ENCODE data around the gene ZNF407.

GRCh38 chr18:74662622-74663021, 65.0 kb downstream of the ZNF407 start:
- no peak for TF ChIP-seq NR2F2 (IDR thresholded peaks at IDR 0.05)
- TF ChIP-seq, protein P1, sequence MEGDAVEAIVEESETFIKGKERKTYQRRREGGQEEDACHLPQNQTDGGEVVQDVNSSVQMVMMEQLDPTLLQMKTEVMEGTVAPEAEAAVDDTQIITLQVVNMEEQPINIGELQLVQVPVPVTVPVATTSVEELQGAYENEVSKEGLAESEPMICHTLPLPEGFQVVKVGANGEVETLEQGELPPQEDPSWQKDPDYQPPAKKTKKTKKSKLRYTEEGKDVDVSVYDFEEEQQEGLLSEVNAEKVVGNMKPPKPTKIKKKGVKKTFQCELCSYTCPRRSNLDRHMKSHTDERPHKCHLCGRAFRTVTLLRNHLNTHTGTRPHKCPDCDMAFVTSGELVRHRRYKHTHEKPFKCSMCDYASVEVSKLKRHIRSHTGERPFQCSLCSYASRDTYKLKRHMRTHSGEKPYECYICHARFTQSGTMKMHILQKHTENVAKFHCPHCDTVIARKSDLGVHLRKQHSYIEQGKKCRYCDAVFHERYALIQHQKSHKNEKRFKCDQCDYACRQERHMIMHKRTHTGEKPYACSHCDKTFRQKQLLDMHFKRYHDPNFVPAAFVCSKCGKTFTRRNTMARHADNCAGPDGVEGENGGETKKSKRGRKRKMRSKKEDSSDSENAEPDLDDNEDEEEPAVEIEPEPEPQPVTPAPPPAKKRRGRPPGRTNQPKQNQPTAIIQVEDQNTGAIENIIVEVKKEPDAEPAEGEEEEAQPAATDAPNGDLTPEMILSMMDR (IDR thresholded peaks at IDR 0.05; ENCODE audit: low read depth, low read length, missing input control) = no peak
- no peak for TF ChIP-seq MAX (IDR thresholded peaks at IDR 0.05)
- TF ChIP-seq RAD21 (IDR thresholded peaks at IDR 0.05) = no peak
- TF ChIP-seq JUND (IDR thresholded peaks at IDR 0.05) = no peak
- TF ChIP-seq TAF1 (conservative IDR thresholded peaks at IDR 0.05) = no peak
- TF ChIP-seq RXRA (IDR thresholded peaks at IDR 0.05) = no peak
- TF ChIP-seq, protein P2, sequence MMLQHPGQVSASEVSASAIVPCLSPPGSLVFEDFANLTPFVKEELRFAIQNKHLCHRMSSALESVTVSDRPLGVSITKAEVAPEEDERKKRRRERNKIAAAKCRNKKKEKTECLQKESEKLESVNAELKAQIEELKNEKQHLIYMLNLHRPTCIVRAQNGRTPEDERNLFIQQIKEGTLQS (IDR thresholded peaks at IDR 0.05) = no peak
- no peak for TF ChIP-seq SP1 (IDR thresholded peaks at IDR 0.05)
- TF ChIP-seq YY1 (IDR thresholded peaks at IDR 0.05) = no peak
- TF ChIP-seq, protein P3, sequence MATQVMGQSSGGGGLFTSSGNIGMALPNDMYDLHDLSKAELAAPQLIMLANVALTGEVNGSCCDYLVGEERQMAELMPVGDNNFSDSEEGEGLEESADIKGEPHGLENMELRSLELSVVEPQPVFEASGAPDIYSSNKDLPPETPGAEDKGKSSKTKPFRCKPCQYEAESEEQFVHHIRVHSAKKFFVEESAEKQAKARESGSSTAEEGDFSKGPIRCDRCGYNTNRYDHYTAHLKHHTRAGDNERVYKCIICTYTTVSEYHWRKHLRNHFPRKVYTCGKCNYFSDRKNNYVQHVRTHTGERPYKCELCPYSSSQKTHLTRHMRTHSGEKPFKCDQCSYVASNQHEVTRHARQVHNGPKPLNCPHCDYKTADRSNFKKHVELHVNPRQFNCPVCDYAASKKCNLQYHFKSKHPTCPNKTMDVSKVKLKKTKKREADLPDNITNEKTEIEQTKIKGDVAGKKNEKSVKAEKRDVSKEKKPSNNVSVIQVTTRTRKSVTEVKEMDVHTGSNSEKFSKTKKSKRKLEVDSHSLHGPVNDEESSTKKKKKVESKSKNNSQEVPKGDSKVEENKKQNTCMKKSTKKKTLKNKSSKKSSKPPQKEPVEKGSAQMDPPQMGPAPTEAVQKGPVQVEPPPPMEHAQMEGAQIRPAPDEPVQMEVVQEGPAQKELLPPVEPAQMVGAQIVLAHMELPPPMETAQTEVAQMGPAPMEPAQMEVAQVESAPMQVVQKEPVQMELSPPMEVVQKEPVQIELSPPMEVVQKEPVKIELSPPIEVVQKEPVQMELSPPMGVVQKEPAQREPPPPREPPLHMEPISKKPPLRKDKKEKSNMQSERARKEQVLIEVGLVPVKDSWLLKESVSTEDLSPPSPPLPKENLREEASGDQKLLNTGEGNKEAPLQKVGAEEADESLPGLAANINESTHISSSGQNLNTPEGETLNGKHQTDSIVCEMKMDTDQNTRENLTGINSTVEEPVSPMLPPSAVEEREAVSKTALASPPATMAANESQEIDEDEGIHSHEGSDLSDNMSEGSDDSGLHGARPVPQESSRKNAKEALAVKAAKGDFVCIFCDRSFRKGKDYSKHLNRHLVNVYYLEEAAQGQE (IDR thresholded peaks at IDR 0.05) = no peak
- no peak for TF ChIP-seq ZBTB33 (IDR thresholded peaks at IDR 0.05)
- TF ChIP-seq EGR1 (IDR thresholded peaks at IDR 0.05; ENCODE audit: low read depth in 2 of 2) = no peak
